ENCODE data around the gene DNAL4. TPM values are rescaled to one million over a fixed set of nuclear protein-coding genes. Genes with fewer than 3 reads are reported as not detected.

DNAL4 gene
- total and polyA plus RNA-seq, 3 experiments from 2014 or later = 9.1 to 12.3 (median 9.6) TPM

- H3K27me3 ChIP-seq (ENCODE audit: insufficient read depth, low read length, poor library complexity, severe bottlenecking) = no peaks in the 10 kb centered on the region
- no peak overlapping the region for H3K4me3 Mint-ChIP-seq
- H3K9me3 ChIP-seq (ENCODE audit: low read length) = no peaks in the 10 kb centered on the region
- peaks cover 98% of the 10 kb centered on the region for H3K36me3 ChIP-seq (ENCODE audit: insufficient read depth, low read length)
- H3K27me3 Mint-ChIP-seq = no peaks in the 10 kb centered on the region
- peaks cover 15 to 99% (median 18%) of the 10 kb centered on the region in 3 donors for H3K36me3 Mint-ChIP-seq
- no peak overlapping the region for H3K27ac ChIP-seq (ENCODE audit: low read depth, low read length)
- H3K9me3 Mint-ChIP-seq = no peaks in the 10 kb centered on the region
- ChIA-PET CTCF (interaction anchor here (1.0 to 2.0 kb wide), 3 partner anchors 15 to 101 kb away, joined by 3 to 4 read pairs (median 4); partner anchors contain the start of gene SUN2), POLR2A (interaction anchor here (13.9 kb wide), 1 partner anchor 10 kb away, joined by 275 read pairs; the partner anchor contains the start of gene SUN2)
- DNase-seq = peak in 1 of 5 donors; percentile 46
- H3K27ac Mint-ChIP-seq = peak overlapping the region; percentile 39 to 93 (median 66)
- H3K4me1 ChIP-seq (ENCODE audit: insufficient read depth, low read length) = peaks cover 67% of the 10 kb centered on the region
- H3K4me3 ChIP-seq (ENCODE audit: low read length) = no peak overlapping the region
- H3K4me1 Mint-ChIP-seq = peaks cover 36 to 76% (median 38%) of the 10 kb centered on the region in 3 donors
Measured at GRCh38 chr22:38741166-38741565, 52.8 kb downstream of the DNAL4 start.

- Histone ChIP-seq H3K36me3 (ENCODE audit: insufficient read depth, low read length) (peaks cover 98% of the 10 kb centered on the region), H3K4me3 (ENCODE audit: low read length) (no peak overlapping the region), H3K4me1 (ENCODE audit: insufficient read depth, low read length) (peaks cover 69% of the 10 kb centered on the region), H3K27me3 (ENCODE audit: insufficient read depth, low read length, poor library complexity, severe bottlenecking) (no peaks in the 10 kb centered on the region), H3K9me3 (ENCODE audit: low read length) (no peaks in the 10 kb centered on the region), H3K27ac (ENCODE audit: low read depth, low read length) (no peak overlapping the region)
- peak in 1 of 5 donors; percentile 37 for DNase-seq
- ChIA-PET POLR2A (interaction anchor here (13.9 kb wide), 1 partner anchor 10 kb away, joined by 275 read pairs; the partner anchor contains the start of gene SUN2), CTCF (interaction anchor here (1.0 to 2.0 kb wide), 3 partner anchors 15 to 102 kb away, joined by 3 to 4 read pairs (median 4); partner anchors contain the start of gene SUN2)
- no peaks in the 10 kb centered on the region for H3K27me3 Mint-ChIP-seq
- H3K4me3 Mint-ChIP-seq = peak overlapping the region in 1 of 7 donors; percentile 9
- H3K27ac Mint-ChIP-seq = peak overlapping the region in 6 of 8 donors; percentile 38 to 93 (median 48)
- H3K9me3 Mint-ChIP-seq = no peaks in the 10 kb centered on the region
- H3K36me3 Mint-ChIP-seq = peaks cover 15 to 99% (median 18%) of the 10 kb centered on the region in 3 donors
- H3K4me1 Mint-ChIP-seq = peaks cover 36 to 76% (median 41%) of the 10 kb centered on the region in 3 donors
Measured at GRCh38 chr22:38740754-38741153, 53.2 kb downstream of the DNAL4 start.

GRCh38 chr22:38740116-38740723, 53.7 kb downstream of the DNAL4 start:
- CTCF ChIA-PET = interaction anchor here (1.0 to 2.0 kb wide), 3 partner anchors 16 to 102 kb away, joined by 3 to 4 read pairs (median 4); partner anchors contain the start of gene SUN2
- peaks cover 69% of the 10 kb centered on the region for H3K4me1 ChIP-seq (ENCODE audit: insufficient read depth, low read length)
- Mint-ChIP-seq H3K27ac (peak overlapping the region in 4 of 8 donors; percentile 42 to 93 (median 56)), H3K36me3 (peaks cover 15 to 99% (median 18%) of the 10 kb centered on the region in 3 donors), H3K27me3 (no peaks in the 10 kb centered on the region), H3K4me3 (peak overlapping the region in 1 of 7 donors; percentile 39), H3K4me1 (peaks cover 36 to 76% (median 42%) of the 10 kb centered on the region in 3 donors), H3K9me3 (no peaks in the 10 kb centered on the region)
- H3K9me3 ChIP-seq (ENCODE audit: low read length) = no peaks in the 10 kb centered on the region
- peak in 1 of 5 donors; percentile 46 for DNase-seq
- POLR2A ChIA-PET = interaction anchor here (13.9 kb wide), 1 partner anchor 11 kb away, joined by 275 read pairs; the partner anchor contains the start of gene SUN2
- no peak overlapping the region for H3K4me3 ChIP-seq (ENCODE audit: low read length)
- H3K27me3 ChIP-seq (ENCODE audit: insufficient read depth, low read length, poor library complexity, severe bottlenecking) = no peaks in the 10 kb centered on the region
- H3K36me3 ChIP-seq (ENCODE audit: insufficient read depth, low read length) = peaks cover 98% of the 10 kb centered on the region
- no peak overlapping the region for H3K27ac ChIP-seq (ENCODE audit: low read depth, low read length)

- no peaks in the 10 kb centered on the region for H3K9me3 Mint-ChIP-seq
- DNase-seq = no peak
- peaks cover 36 to 76% (median 43%) of the 10 kb centered on the region in 3 donors for H3K4me1 Mint-ChIP-seq
- Histone ChIP-seq H3K36me3 (ENCODE audit: insufficient read depth, low read length) (peaks cover 92% of the 10 kb centered on the region), H3K4me1 (ENCODE audit: insufficient read depth, low read length) (peaks cover 63% of the 10 kb centered on the region), H3K27me3 (ENCODE audit: insufficient read depth, low read length, poor library complexity, severe bottlenecking) (no peaks in the 10 kb centered on the region), H3K9me3 (ENCODE audit: low read length) (no peaks in the 10 kb centered on the region), H3K27ac (ENCODE audit: low read depth, low read length) (no peak overlapping the region), H3K4me3 (ENCODE audit: low read length) (no peak overlapping the region)
- H3K27ac Mint-ChIP-seq = peak overlapping the region in 5 of 8 donors; percentile 12 to 64 (median 47)
- CTCF ChIA-PET = interaction anchor here (1.0 to 2.0 kb wide), 3 partner anchors 9 to 20 kb away, joined by 3 to 4 read pairs (median 4); no protein-coding TSS in a partner anchor
- POLR2A ChIA-PET = interaction anchor here (13.9 kb wide), 1 partner anchor 12 kb away, joined by 275 read pairs; the partner anchor contains the start of gene SUN2
- no peaks in the 10 kb centered on the region for H3K27me3 Mint-ChIP-seq
- H3K4me3 Mint-ChIP-seq = peak overlapping the region in 2 of 7 donors; percentile 39 to 79
- peaks cover 11 to 99% (median 16%) of the 10 kb centered on the region in 3 donors for H3K36me3 Mint-ChIP-seq
Measured at GRCh38 chr22:38739300-38740055, 54.5 kb downstream of the DNAL4 start.

GRCh38 chr22:38738475-38739070, 55.4 kb downstream of the DNAL4 start:
- no peaks in the 10 kb centered on the region for H3K27me3 ChIP-seq (ENCODE audit: insufficient read depth, low read length, poor library complexity, severe bottlenecking)
- Mint-ChIP-seq H3K4me1 (peaks cover 43 to 84% (median 49%) of the 10 kb centered on the region in 3 donors), H3K36me3 (peaks cover 11 to 100% (median 17%) of the 10 kb centered on the region in 3 donors), H3K4me3 (peak overlapping the region in 1 of 7 donors; percentile 9), H3K27me3 (no peaks in the 10 kb centered on the region), H3K9me3 (no peaks in the 10 kb centered on the region), H3K27ac (peak overlapping the region in 7 of 8 donors; percentile 58 to 88 (median 77))
- no peak overlapping the region for H3K4me3 ChIP-seq (ENCODE audit: low read length)
- H3K9me3 ChIP-seq (ENCODE audit: low read length) = no peaks in the 10 kb centered on the region
- CTCF ChIA-PET = interaction anchor here (1.0 to 1.1 kb wide), 2 partner anchors 10 to 14 kb away, joined by 3 to 4 read pairs; no protein-coding TSS in a partner anchor
- H3K4me1 ChIP-seq (ENCODE audit: insufficient read depth, low read length) = peaks cover 63% of the 10 kb centered on the region
- peak in 1 of 5 donors; percentile 43 for DNase-seq
- H3K27ac ChIP-seq (ENCODE audit: low read depth, low read length) = no peak overlapping the region
- POLR2A ChIA-PET = interaction anchor here (0.5 to 13.9 kb wide), 3 partner anchors 12 to 477 kb away, joined by 3 to 275 read pairs (median 6); partner anchors contain the start of genes GTPBP1 and SUN2
- H3K36me3 ChIP-seq (ENCODE audit: insufficient read depth, low read length) = peaks cover 84% of the 10 kb centered on the region

GRCh38 chr22:38737302-38738060, 56.5 kb downstream of the DNAL4 start:
- peaks cover 73% of the 10 kb centered on the region for H3K36me3 ChIP-seq (ENCODE audit: insufficient read depth, low read length)
- Mint-ChIP-seq H3K27ac (peak overlapping the region; percentile 71 to 96 (median 88)), H3K27me3 (peaks cover 0 to 1% of the 10 kb centered on the region in 2 donors), H3K36me3 (peaks cover 11 to 97% (median 15%) of the 10 kb centered on the region in 3 donors), H3K4me1 (peaks cover 50 to 83% (median 54%) of the 10 kb centered on the region in 3 donors), H3K9me3 (no peaks in the 10 kb centered on the region), H3K4me3 (peak overlapping the region in 2 of 7 donors; percentile 44 to 66)
- H3K4me1 ChIP-seq (ENCODE audit: insufficient read depth, low read length) = peaks cover 60% of the 10 kb centered on the region
- no peak overlapping the region for H3K4me3 ChIP-seq (ENCODE audit: low read length)
- H3K27me3 ChIP-seq (ENCODE audit: insufficient read depth, low read length, poor library complexity, severe bottlenecking) = no peaks in the 10 kb centered on the region
- ChIA-PET POLR2A (interaction anchor here (0.5 to 13.9 kb wide), 4 partner anchors 14 to 478 kb away, joined by 3 to 275 read pairs (median 13); partner anchors contain the start of genes GTPBP1 and SUN2), CTCF (interaction anchor here (7.6 kb wide), 1 partner anchor 28 kb away, joined by 78 read pairs; no protein-coding TSS in a partner anchor)
- DNase-seq = peak in 1 of 5 donors; percentile 47
- H3K27ac ChIP-seq (ENCODE audit: low read depth, low read length) = no peak overlapping the region
- H3K9me3 ChIP-seq (ENCODE audit: low read length) = no peaks in the 10 kb centered on the region
